GM20431 (cell line): ENCODE data around the gene CUX1.

Source experiments
- in situ Hi-C: fragments of 300-500 bp; cut with MseI, MboI; formaldehyde crosslinking; loops from one replicate; pipeline ENCODE4 v1.15.0; 2020; ENCODE audit warnings: low sequenced_read_pairs; ENCODE audit not compliant: unreplicated experiment

Gene CUX1

GRCh38 chr7:102101111-102101551 is 283.7 kb downstream of the CUX1 start:
- in situ Hi-C loops: no loop called here

- in situ Hi-C loops: no loop called here
Observed at GRCh38 chr7:102101926-102102325, 284.5 kb downstream of the CUX1 start.

GRCh38 chr7:102103027-102103372 is 285.6 kb downstream of the CUX1 start:
- in situ Hi-C loops: no loop called here

GRCh38 chr7:102104245-102104644 is 286.8 kb downstream of the CUX1 start:
- in situ Hi-C loops: no loop called here

GRCh38 chr7:102106625-102107024 is 289.2 kb downstream of the CUX1 start:
- in situ Hi-C loops: no loop called here

GRCh38 chr7:102107474-102108104 is 290.2 kb downstream of the CUX1 start:
- in situ Hi-C loops: no loop called here

- in situ Hi-C loops: no loop called here
Observed at GRCh38 chr7:102111061-102112041, 293.9 kb downstream of the CUX1 start.

GRCh38 chr7:102115181-102115580 is 297.8 kb downstream of the CUX1 start:
- in situ Hi-C loops: no loop called here

GRCh38 chr7:102115931-102116330 is 298.5 kb downstream of the CUX1 start:
- in situ Hi-C loops: no loop called here

- in situ Hi-C loops: no loop called here
Observed at GRCh38 chr7:102117743-102118142, 300.3 kb downstream of the CUX1 start.

- in situ Hi-C loops: no loop called here
Observed at GRCh38 chr7:102119213-102119651, 301.8 kb downstream of the CUX1 start.

- in situ Hi-C loops: no loop called here
Observed at GRCh38 chr7:102119925-102120324, 302.5 kb downstream of the CUX1 start.

GRCh38 chr7:102120666-102121195 is 303.3 kb downstream of the CUX1 start:
- in situ Hi-C loops: no loop called here

GRCh38 chr7:102122026-102122425 is 304.6 kb downstream of the CUX1 start:
- in situ Hi-C loops: no loop called here

- in situ Hi-C loops: no loop called here
Observed at GRCh38 chr7:102125127-102125596, 307.7 kb downstream of the CUX1 start.

GRCh38 chr7:102128303-102128702 is 310.9 kb downstream of the CUX1 start:
- in situ Hi-C loops: no loop called here

- in situ Hi-C loops: no loop called here
Observed at GRCh38 chr7:102129636-102130370, 312.4 kb downstream of the CUX1 start.

- in situ Hi-C loops: no loop called here
Observed at GRCh38 chr7:102132209-102132752, 314.9 kb downstream of the CUX1 start.

- in situ Hi-C loops: no loop called here
Observed at GRCh38 chr7:102138676-102139075, 321.2 kb downstream of the CUX1 start.

GRCh38 chr7:102140952-102141370 is 323.5 kb downstream of the CUX1 start:
- in situ Hi-C loops: no loop called here
